ENCODE measurements around the gene HAS3.

Gene HAS3

GRCh38 chr16:69157196-69157595, 51.7 kb downstream of the HAS3 start:
- DNase-seq = no peak

GRCh38 chr16:69160192-69160591, 54.7 kb downstream of the HAS3 start:
- DNase-seq = no peak

GRCh38 chr16:69165584-69165983, 60.1 kb downstream of the HAS3 start:
- DNase-seq = no peak

DNA sequence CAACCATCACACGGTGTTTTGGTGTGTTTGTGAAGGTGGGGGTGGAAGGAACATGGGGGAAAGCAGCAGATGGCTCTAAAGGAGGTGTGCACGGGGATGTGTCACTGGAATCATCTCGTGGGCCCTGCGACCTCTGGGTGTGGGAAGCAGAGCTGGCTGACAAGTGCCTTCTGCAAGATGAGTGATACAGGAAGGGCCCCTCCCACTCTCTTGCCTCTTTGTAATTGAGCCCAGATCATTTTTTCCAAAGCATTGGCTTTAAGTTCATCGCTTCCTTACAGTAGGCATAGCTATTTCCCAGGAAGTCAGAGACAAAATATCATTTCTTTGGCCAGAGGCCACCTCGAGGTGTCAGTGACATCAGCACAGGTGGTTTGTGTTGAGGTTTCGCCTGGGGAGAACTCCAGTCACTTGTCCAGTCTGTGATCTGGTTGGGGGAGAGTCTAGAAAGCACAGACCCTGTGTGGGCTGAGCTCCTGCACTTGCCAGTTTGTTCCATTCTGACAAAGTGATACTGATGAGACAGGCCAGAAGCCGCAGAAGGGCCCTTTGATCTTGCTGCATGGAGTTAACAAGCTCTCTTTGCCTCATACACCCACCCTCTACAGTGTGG, 60.9 kb downstream of the HAS3 start:
- DNase-seq = no peak

GRCh38 chr16:69166946-69167930, 61.8 kb downstream of the HAS3 start:
- no peak for DNase-seq
